GM18517 (cell line): ENCODE data around the gene TMPRSS4.
A peak's percentile ranks its signal among the peaks of the same experiment; 100 is the strongest.

Experiments used
- ATAC-seq: cut with Tn5 transposase; IDR thresholded peaks from one replicate; pipeline ENCODE4 v1.9.1; 2021; ENCODE audit warnings: mild to moderate bottlenecking, moderate library complexity; ENCODE audit not compliant: unreplicated experiment

TMPRSS4 gene

DNA sequence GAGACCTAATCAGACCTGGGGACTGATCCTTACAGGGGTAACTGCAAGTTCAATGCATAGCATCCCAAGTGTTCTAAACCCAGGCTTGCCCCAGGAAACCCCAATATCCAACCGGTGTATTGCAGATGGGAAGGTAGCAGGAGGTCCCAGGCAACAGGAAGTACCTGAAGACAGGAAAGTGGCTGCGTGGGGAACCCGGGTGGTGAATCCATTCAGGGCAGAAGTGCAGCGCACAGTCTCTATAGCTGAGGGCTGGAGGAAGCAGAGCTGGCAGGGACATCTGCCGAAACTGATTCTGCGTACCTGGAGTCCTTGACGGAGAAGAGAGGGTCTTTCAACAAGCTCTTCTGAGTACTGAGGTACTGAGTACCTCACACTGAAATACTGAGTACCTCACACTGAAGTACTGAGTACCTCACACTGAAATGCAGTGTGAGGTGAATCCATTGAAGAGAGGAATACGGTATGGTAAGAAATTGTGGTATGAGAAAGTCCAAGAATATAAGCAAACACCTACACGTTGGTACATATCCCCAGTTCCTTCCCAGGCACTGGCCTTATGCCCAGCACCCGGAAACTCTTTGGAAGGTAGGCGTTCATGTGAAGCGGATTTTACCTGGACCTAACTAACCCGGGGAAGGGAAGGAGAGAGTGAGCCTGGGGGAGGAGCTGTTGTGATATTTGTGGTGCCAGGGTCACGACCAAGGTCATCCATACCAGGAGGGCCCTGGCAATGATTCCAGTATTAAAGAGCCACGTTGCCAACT, 55.7 kb downstream of the TMPRSS4 start:
- no peak for ATAC-seq

DNA sequence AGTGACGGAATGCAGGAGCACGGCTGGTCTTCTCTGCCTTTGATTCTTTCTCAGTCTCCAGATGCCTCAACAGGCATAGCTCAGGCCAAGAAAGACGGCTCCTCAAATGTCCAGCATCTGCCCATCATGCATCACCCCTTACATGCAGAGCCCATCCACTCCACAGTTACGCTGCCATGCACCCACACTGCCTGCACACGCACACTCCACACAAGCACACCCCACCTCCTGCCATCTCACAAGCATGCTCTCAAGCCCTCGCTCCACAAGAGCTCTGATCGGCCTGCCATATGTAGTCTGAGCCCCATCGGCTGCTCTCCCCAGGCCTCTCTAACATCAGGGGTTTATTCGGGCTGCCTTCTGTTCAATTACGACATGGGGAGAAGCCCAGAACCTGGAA, 56.9 kb downstream of the TMPRSS4 start:
- ATAC-seq: no peak

DNA sequence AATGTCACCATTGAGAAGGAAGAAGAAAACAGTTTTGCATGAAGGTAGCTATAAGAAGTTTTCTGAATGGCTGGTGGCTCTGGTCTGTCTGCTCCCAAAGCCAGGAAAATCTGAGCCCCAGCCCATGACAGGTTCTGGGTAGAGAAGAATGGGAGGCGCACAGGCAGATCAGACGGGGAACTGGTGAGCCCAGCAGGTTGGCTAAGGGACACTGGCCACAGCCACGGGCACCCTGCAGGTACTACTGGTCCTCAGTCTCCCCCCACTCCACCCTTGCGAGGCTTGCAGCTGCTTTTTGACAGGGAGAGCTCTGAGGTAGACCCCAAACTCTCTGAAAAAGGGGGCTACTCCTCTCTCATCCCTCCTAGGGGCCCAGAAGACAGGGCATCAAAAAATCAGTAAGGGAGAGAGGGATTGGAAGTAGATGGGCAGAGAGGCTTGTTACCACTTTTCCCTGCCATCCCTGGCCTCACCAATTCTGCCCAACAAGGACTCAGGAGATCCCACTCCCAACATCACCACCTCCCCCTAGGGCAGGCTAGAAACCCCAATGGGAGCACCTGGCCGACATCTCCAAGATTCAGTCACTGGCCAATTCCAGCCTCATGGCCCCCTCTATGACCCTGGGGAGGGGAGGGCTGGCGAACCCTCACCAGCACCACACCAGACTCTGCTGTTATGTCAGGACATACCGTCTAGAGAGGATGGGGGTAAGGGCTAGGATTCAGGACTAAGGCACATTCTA, 58.3 kb downstream of the TMPRSS4 start:
- ATAC-seq: no peak

DNA sequence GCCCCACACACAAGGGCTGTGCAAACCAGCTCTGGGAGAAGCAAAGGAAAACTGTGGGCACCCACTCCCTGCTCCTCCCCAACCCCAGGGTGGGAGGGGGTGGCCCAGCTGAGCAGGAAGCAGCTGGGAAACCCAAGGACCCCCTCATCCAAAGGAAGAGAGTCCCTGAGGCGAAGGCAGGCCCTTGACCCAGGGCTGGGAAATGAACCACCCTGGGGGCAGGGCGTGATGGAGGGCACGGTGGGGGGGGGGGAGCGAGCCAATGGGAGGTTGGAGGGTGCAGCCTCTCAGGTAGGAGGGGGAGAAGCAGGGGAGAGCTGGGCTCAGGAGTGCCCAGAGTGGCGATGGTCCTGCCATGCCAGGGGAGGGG, 58.9 kb downstream of the TMPRSS4 start:
- ATAC-seq: no peak

DNA sequence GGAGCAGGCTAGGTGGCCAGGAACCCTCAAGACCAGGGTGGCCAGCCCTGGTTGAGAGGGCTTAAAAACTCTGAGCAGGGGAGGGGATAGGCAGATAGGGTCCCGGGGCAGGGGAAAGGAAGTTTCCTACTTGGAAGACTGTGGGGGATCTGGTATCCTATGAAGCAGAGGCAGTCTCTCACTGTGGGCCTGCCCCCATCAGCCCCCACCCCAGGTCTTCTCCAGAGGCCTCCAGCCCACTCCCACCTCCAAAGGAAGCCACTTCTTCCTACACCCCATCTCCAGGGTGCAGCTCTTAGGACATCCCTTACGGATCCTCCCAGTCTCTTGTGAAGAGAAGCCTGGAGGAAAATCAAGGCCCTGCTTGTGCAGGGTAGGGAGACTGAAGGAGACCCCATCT, 59.5 kb downstream of the TMPRSS4 start:
- no peak for ATAC-seq

DNA sequence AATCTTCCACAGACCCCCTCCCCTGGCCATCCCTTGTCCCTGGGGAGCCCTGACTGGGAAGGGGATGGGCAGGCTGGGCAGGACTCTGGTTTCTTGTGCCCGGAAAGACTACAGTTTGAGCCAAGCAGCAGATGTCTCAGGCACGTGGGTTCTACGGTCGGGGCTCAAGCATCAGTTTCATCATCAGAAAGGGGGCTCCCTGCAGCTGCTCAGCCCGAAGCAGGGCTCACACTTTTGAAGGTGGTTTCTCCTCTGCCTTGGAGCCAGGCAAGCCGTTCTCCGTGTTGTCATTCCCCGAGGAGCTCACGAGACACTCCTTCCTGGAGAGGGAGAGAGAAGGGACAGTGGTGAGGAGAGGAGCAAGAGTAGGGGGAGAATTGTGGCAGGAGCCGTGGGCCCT, 59.9 kb downstream of the TMPRSS4 start:
- ATAC-seq: no peak

DNA sequence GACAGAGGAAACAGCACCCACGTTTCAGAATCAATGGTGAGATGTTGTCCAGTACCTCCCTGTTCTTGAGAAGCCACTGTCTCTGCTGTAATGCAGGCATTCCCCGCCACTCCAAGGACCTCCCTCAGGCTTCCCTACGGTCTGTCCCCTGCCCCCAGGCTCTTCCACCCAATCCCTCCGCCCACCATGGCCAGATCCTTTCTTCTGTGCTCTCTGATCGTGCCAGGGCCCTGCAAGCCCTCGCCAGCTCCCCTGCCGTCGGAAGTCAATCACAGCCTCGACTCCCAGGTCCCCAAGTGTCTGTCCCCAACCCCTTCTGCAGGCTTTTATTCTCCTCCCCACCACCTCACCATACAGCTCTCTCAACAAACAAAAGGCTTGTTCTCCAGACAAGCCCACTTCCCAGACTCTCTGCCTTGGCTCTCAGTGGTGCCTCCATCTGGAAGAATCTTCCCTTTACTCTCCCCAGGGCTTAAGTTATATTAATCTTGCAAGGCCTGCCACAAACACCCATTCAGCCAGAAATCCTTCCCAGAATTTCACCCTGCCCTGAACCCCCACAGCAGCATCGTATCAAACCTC, 62.1 kb downstream of the TMPRSS4 start:
- ATAC-seq: no peak

DNA sequence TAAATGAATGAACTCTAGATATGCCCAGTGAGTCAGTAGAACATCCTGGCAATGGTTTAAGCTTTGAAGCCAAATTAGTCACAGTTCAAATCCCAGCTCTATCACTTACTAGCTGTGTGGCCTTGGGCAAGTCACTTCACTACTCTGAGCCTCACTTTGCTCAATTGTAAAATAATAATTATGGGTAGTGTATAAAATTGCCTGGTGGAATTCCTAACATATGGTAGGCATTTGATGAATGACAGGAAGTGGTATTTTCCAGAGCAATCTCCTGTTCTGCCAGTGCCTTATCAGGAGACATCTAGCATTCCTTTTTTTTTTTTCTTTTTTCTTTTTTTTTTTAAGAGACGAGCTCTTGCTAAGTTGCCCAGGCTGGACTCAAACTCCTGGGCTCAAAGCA, 62.7 kb downstream of the TMPRSS4 start:
- no peak for ATAC-seq

DNA sequence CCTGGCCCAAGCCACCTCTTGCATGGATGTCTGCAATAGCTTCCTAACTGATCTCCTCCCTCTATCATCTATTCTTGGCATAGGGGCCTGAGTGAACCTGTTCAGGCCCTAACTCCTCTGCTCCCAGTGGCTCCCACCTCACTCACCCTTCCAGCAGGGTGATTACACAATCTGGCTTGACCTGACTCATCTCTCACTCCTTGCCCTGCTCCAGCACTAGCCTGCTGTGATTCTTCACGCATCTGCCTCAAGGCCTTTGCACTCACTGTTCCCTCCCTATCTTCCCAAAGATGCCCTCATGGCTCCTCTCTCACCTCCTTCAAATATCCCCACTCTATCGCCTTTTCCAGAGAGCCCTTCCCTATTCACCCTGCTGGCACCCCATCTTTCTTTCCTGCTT, 65.2 kb downstream of the TMPRSS4 start:
- ATAC-seq: no peak

DNA sequence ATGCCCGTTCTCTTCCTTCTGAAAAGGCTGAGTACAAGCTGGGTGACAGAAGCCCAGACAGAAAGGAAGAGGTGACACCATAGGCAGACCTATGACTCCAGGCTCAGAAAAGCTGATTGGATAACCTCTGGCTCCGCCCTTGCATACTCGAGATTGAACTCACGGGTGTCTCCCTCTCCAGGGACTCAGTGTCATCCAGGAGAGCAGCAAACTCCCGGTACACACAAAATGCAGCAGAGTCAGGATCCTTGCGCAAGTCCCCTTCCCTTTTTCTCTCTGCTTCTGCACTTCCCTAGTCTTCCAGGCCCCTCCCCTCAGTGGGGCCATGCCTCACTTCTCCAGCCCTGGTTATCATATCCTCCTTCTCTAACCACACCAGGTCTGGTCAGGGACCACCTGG, 65.9 kb downstream of the TMPRSS4 start:
- ATAC-seq: no peak

DNA sequence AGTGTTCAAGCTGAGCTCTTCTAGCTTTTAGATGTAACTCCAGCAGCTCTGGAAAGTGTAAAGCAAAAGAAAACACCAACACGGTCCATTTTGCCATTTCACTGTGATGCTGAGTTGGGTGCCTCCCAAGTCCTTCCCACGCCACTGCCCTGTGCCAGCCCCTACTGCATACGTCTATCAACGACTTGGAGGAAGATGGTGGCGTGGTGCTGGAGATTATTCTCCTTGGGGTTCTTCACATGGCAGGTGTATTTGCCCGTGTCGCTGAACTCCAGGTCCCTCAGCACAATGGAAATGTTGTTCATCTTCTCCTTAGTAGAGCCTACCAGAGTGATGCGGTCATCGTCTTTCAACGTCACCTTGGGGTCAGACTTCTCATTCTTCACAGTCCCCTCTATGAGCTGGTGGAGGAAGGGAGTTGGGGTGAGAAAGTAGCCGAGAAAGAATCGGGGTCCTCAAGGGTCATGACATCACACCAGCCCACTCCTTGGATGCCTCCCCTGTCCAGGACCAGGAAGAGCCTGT, 66.8 kb downstream of the TMPRSS4 start:
- no peak for ATAC-seq

DNA sequence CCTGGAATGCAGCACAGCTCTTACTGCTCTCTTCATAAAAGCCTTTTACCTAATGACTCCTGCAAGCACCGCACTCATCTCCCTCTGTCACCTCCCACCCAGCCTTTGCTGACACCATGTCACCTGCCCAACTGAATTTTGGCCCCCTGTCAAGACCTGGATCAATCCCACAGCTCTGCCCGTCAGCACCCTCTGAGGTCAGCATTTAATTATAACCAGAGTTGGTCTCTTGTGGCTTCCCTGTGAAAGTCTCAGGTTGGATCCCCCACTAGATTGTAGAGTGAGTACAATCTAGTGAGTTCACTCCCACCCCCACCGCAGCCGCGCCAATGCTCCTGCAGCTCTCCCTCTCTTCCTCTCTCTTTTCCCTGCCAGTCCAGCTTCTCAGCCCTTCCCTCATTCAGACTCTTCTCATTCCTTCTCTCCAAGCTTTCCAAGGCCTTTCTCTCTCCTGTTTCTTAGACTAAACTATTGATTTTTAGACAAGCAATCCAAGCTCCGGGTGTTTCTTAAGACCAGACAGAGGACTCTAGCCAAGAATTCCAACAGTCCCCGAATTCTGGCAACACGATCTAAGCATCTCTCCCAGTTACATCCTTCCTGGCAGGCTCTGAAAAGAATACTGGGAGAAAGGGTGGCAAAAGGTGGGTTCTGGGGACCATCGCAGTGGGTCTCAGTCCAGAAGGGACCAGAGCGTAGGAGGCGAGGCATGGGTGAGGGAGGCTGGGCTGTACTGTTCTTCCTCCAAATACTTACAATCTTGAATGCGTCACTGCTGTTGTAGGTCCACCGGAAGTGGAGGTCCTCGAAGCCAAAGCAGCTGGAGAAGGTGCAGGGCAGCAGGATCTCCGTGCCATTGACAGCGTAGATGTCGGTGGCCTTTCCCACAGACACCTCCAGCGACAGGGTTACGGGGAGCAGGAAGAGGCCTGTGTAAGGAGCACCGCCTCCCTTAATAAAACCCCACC, 67.7 kb downstream of the TMPRSS4 start:
- no peak for ATAC-seq

DNA sequence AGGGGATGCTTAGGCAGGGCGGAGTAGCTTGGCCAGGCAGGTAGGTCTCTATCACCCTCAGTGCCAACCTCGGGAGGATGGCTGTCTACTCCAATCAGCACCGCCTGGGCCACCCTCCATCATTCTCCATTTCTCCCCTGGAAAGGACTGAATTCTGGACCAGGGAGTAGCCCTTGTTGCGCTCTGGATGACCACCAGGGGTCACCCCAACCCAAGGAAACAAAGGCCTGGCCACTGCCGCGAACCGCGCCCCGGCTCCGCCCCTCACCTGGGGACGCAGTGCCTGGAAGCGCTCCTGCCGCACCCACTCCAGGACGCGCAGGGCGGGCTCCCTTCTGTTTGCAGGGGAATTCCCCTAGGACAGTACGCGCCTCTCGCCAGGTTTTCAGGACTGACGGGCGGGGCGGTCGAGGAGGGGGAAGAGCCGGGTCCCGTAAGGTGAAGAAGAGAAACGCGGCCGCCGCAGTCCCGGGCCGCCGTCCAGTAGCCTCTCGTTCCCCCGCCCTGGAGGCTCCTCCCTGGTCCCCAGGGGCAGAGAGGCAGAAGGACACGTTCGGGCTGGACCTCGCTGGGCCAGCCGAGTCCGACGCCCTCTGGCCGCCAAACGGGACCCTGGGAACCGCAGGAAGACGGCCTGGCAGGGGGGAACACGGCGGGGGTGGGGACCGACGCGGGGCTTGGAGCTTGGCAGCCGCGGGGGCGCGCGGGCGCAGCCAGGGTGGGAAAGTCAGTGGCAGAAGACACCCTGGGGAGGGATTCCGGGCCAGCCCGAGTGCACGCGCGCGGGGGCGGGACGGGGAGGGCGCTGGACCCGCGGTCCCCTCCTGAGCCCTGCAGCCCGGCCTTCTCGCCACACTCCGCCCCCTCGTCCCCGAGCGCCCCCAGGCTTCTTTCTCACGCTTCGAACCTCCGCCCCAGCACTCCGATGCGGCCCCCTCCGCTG, 68.7 kb downstream of the TMPRSS4 start:
- peak; percentile 65 for ATAC-seq

DNA sequence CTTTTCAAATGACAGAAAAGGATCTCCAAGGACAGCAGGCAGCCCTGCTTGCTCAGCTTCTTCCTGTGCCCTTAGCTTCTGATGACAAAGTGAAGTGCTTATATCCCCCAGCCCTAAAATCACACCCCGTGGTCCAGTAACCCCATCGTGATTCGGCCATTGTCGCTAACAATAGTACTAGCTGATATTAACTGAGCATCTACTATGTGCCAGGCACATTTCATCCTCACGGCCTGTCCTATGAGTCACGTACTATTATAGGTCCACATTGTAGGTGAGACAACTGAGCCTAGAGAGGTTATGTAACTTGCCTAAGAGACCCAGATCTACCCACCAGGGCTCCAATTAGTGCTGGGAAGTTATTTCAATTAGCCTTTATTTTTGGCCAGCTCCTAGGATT, 69.7 kb downstream of the TMPRSS4 start:
- ATAC-seq: no peak

DNA sequence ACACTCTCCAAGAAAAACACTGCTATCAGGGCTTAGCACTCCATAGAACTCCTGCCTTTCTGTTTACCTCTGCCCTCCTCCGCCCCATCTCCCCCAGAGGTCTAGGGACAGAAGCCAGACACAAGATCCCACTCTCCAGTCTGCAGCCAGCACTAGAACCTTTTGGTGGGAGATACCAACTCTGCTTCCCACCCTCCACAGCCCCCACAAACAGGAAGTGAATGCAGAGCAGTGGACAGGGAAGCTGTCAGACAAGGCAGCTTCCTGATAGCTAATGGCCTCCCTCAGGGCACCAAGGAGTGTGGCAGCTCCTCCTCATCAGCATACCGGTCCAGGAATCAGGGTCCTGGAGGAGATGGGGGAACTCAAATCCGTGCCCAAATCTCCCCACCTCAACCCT, 70.6 kb downstream of the TMPRSS4 start:
- ATAC-seq: no peak

DNA sequence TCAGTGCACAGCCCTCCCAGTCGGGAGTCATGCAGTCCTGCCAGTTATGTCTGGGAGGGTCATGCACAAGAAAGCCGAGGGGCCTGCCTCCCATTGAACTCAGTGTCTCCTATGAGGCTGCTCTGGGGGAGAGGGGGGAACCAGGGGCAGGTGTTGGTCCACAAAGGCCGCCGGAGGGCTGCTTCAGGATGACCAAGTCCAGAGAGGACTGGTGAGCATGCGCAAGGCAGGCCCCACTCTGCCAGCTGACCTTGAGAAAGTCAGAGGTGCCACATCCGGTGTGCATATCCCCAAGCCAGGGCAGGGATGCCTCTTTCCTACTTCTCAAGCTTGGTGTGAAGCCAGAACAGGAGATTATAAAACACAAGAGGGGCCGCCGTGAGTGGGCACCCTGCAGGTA, 71.4 kb downstream of the TMPRSS4 start:
- ATAC-seq: no peak

DNA sequence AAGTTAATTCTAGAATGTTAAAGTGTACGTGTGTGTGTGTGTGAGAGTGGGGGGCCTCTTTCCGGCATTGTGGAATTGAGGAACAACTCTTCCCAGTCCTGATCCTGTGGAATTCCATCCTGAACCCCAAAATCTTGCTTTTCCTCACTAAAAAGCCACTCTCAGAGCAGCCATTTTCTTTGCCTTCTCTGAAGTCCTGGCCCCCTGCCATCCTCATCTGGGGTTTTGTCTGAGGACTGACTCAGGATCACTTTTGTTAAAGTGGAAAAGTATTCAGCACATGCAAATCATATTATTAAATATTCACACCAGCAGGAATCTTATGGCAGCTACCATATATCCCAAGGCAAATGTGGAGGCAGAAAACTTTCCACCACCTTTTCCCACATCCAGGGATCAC, 72.0 kb downstream of the TMPRSS4 start:
- no peak for ATAC-seq

DNA sequence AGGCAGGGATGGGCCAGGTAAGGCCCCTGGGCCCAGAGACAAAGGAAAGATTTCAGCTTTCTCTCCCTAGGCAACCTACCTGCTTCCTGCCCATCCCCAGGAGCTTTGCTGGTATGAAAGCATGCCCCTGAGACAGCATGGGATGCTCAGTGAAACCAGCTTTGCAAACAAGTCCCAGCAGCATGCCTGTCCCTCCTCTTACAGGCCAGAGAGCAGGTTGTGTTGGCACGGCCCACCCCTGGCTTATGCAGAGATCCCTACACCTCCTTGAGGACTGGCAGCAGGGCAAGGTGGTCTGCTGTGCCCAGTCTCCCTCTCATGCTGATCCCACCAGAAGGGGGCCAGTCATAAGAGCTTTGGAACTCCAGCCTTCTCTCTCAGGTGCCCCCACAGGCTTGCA, 72.6 kb downstream of the TMPRSS4 start:
- no peak for ATAC-seq

DNA sequence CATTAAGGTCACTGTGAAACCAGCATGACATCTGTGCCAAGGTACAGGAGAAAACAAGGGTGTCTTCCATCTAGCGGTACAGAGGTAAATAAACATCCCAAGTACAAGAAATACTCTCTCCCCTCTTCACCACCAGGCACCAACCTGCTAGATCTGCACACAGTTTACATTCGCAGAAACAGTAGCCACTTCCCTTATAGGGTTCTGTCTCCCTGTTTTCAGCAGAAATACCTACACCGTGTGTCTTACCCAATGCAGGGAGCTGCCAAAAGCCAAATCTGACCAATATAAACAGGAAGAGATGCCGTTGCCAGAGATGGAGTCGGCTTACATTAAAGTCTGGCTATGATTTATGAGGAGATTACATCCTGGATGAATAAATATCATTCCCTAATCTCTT, 74.6 kb downstream of the TMPRSS4 start:
- no peak for ATAC-seq

DNA sequence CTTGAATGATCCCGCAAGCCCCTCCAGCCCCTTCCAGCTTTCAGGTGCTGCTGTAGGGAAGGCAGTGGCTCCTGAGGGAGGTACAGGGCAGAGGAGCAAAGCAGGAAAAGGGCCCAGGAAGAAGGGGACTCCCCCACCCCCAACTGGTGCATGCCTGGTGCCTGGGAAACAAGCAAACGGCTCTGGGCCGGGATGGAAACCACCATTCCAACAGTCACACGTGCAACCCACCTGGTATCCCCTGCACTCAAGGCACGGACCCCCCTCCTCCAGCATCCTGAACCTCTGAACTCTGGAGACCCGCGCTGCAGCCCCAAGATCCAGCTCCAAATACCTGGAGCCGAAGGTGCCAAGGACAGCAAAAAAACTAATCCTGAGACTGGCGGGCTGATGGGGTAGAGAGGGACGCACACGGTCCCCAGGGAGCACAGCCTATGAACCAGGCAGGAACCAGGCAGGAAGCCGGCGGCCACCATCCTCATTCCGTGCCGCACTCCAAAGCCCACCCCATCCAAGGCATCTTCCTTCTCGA, 75.2 kb downstream of the TMPRSS4 start:
- ATAC-seq: no peak
